Caco-2 (cell line): ENCODE results near the gene CACNA1G. TPM values are rescaled to one million over a fixed set of nuclear protein-coding genes. Genes with fewer than 3 reads are reported as not detected.
A peak's percentile ranks its signal among the peaks of the same experiment; 100 is the strongest.

Experiments used
- BruUV-seq: library from RNA; stranded (reverse); fragments of 400-500 nt; replicated peaks from 2 replicates; lab custom pipeline; 2021; lab: Mats Ljungman, UMichigan
- CTCF ChIA-PET: fragments of 300-600 bp; sonication (Branson Sonifier 250); formaldehyde crosslinking; loops from one replicate; lab custom pipeline; 2022; ENCODE audit warnings: antibody characterized with exemption; lab: Charles Lee
- POLR2A ChIA-PET: fragments of 300-600 bp; sonication (Branson Sonifier 250); formaldehyde crosslinking; loops from one replicate; lab custom pipeline; 2022; ENCODE audit warnings: antibody characterized with exemption; lab: Charles Lee
- DNase-seq, 2 experiments: peaks; one replicate each; pipeline versions ENCODE4 v3.0.0 to v3.0.0-alpha.2; 2020 to 2022
- H3K27me3 ChIP-seq: replicated peaks from 2 replicates; pipeline ENCODE4 v1.6.0; 2011; ENCODE audit warnings: low read length; ENCODE audit not compliant: control insufficient read depth, insufficient read depth
- H3K36me3 ChIP-seq: 2 replicates; pipeline ENCODE4 v1.5.1; 2011; ENCODE audit warnings: low read length; ENCODE audit not compliant: control insufficient read depth, insufficient read depth
- H3K4me1 ChIP-seq: fragments of 250-450 bp; sonication (Bioruptor Pico); 2 replicates; pipeline ENCODE4 v1.5.1; 2020; ENCODE audit warnings: mild to moderate bottlenecking
- H3K4me3 ChIP-seq: 2 replicates; pipeline ENCODE4 v1.5.1; 2011; ENCODE audit warnings: low read depth, mild to moderate bottlenecking, control low read depth, low read length
- H3K9me3 ChIP-seq: fragments of 250-450 bp; sonication (Bioruptor Pico); 2 replicates; pipeline ENCODE4 v1.5.1; 2020; ENCODE audit warnings: mild to moderate bottlenecking, moderate library complexity
- H3K27ac Mint-ChIP-seq: one replicate; pipeline ENCODE4 v1.8.0; 2022; ENCODE audit warnings: mixed read lengths; ENCODE audit not compliant: unreplicated experiment
- H3K27me3 Mint-ChIP-seq: one replicate; pipeline ENCODE4 v1.8.0; 2022; ENCODE audit warnings: mixed read lengths; ENCODE audit not compliant: insufficient read depth, unreplicated experiment
- H3K36me3 Mint-ChIP-seq: one replicate; pipeline ENCODE4 v1.8.0; 2022; ENCODE audit warnings: mild to moderate bottlenecking, mixed read lengths; ENCODE audit not compliant: insufficient read depth, unreplicated experiment
- H3K4me1 Mint-ChIP-seq: one replicate; pipeline ENCODE4 v1.8.0; 2022; ENCODE audit warnings: low read depth, mixed read lengths; ENCODE audit not compliant: unreplicated experiment
- H3K4me3 Mint-ChIP-seq: one replicate; pipeline ENCODE4 v1.8.0; 2022; ENCODE audit warnings: mild to moderate bottlenecking, moderate library complexity, mixed read lengths; ENCODE audit not compliant: unreplicated experiment
- H3K9me3 Mint-ChIP-seq: one replicate; pipeline ENCODE4 v1.8.0; 2022; ENCODE audit warnings: mixed read lengths; ENCODE audit not compliant: unreplicated experiment
- intact Hi-C: fragments of 100-400 bp; cut with micrococcal nuclease; formaldehyde crosslinking; loops from one replicate; pipeline ENCODE4 v1.10.0; 2022; ENCODE audit not compliant: unreplicated experiment
- total RNA-seq: library from RNA; stranded (reverse); gene quantifications from 2 replicates; pipeline ENCODE4 v1.2.3, GENCODE V29; 2022
- TF ChIP-seq, protein P1 (sequence below), 2 experiments: fragments of 200-600 bp in 1 of 2; IDR thresholded peaks; 1 replicate in 1 of 2; 2 replicates in 1 of 2; pipeline versions ENCODE4 v1.5.1 to v1.8.0; 2011 to 2022; ENCODE audit warnings: antibody characterized with exemption in 1 of 2, control low read depth in 1 of 2, inconsistent platforms in 1 of 2, low read depth in 1 of 2, low read length in 1 of 2, mild to moderate bottlenecking in 1 of 2, moderate library complexity in 1 of 2; ENCODE audit not compliant: insufficient read depth in 1 of 2, severe bottlenecking in 1 of 2, unreplicated experiment in 1 of 2

Gene CACNA1G
- total RNA-seq, 1 experiment from 2014 or later, result 1.4 TPM

DNA sequence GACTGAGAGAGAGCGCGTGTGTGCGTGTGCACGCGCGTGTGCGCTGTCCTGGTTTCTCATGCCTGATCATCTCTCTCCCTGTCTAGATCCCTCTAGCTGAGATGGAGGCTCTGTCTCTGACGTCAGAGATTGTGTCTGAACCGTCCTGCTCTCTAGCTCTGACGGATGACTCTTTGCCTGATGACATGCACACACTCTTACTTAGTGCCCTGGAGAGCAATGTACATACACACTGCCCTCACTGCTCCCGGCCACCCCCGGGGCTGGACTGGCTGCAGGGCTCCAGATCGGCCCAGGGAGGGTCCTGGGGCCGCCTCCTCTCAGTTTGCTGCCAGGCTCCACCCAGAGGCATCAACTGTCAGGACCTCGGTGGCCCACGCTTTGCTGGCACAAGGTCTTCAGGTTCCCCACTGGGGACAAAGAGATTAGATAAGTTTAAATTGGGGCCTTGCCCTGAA is 61.1 kb downstream of the CACNA1G start:
- ChIA-PET POLR2A (no interaction called here), CTCF (interaction anchor here (0.6 to 10.6 kb wide), 4 partner anchors 20 to 143 kb away, joined by 3 to 272 read pairs (median 5); partner anchors contain the start of genes CACNA1G and SPATA20)
- Mint-ChIP-seq H3K27ac (no peak overlapping the region), H3K36me3 (no peaks in the 10 kb centered on the region), H3K4me1 (peaks cover 7% of the 10 kb centered on the region), H3K9me3 (no peaks in the 10 kb centered on the region), H3K27me3 (no peaks in the 10 kb centered on the region), H3K4me3 (no peak overlapping the region)
- Histone ChIP-seq H3K4me3 (no peak overlapping the region), H3K9me3 (no peaks in the 10 kb centered on the region), H3K4me1 (peaks cover 10% of the 10 kb centered on the region), H3K36me3 (no peaks in the 10 kb centered on the region), H3K27me3 (no peaks in the 10 kb centered on the region)
- TF ChIP-seq, protein P1, sequence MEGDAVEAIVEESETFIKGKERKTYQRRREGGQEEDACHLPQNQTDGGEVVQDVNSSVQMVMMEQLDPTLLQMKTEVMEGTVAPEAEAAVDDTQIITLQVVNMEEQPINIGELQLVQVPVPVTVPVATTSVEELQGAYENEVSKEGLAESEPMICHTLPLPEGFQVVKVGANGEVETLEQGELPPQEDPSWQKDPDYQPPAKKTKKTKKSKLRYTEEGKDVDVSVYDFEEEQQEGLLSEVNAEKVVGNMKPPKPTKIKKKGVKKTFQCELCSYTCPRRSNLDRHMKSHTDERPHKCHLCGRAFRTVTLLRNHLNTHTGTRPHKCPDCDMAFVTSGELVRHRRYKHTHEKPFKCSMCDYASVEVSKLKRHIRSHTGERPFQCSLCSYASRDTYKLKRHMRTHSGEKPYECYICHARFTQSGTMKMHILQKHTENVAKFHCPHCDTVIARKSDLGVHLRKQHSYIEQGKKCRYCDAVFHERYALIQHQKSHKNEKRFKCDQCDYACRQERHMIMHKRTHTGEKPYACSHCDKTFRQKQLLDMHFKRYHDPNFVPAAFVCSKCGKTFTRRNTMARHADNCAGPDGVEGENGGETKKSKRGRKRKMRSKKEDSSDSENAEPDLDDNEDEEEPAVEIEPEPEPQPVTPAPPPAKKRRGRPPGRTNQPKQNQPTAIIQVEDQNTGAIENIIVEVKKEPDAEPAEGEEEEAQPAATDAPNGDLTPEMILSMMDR (IDR thresholded peaks at IDR 0.05; ENCODE audit: insufficient read depth in 1 of 2, low read depth in 1 of 2, low read length in 1 of 2, severe bottlenecking in 1 of 2, unreplicated experiment in 1 of 2), result no peak
- BruUV-seq, result no TSS peak
- intact Hi-C loops, result no loop called here
- DNase-seq, result no peak

DNA sequence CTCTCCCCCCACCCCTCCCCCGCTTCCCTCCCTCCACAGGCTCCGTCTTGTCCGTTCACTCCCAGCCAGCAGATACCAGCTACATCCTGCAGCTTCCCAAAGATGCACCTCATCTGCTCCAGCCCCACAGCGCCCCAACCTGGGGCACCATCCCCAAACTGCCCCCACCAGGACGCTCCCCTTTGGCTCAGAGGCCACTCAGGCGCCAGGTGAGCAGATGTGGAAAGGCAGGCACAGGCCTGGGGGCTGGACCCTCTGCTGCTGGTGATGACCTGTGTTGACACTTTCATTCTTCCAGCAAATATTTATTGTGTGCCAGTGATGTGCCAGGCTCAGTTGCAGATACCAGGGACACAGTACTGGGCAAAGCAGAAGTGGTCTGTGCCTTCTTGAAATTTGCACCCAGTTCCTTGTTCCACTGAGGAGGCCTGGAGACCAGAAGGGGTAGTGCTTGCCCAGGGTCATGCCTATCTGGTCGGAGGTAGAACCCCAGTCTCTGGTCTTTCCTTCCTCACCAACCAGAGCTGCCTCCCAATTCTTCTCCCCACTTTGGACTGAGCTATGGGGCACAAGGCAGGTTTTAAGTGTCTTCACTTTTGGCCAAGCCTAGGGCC is 63.9 kb downstream of the CACNA1G start:
- POLR2A ChIA-PET, result no interaction called here
- Mint-ChIP-seq H3K9me3 (no peaks in the 10 kb centered on the region), H3K4me3 (no peak overlapping the region), H3K4me1 (peaks cover 23% of the 10 kb centered on the region), H3K27me3 (no peaks in the 10 kb centered on the region), H3K27ac (no peak overlapping the region), H3K36me3 (peaks cover 5% of the 10 kb centered on the region)
- Histone ChIP-seq H3K4me1 (peaks cover 31% of the 10 kb centered on the region), H3K9me3 (no peaks in the 10 kb centered on the region), H3K36me3 (no peaks in the 10 kb centered on the region), H3K4me3 (no peak overlapping the region), H3K27me3 (no peaks in the 10 kb centered on the region)
- DNase-seq, result no peak
- CTCF ChIA-PET, result interaction anchor here (0.6 to 10.6 kb wide), 12 partner anchors 12 to 81 kb away, joined by 3 to 272 read pairs (median 6); partner anchors contain the start of genes CACNA1G and SPATA20
- BruUV-seq, result no TSS peak
- TF ChIP-seq, protein P1 (IDR thresholded peaks at IDR 0.05; ENCODE audit: insufficient read depth in 1 of 2, low read depth in 1 of 2, low read length in 1 of 2, severe bottlenecking in 1 of 2, unreplicated experiment in 1 of 2), result no peak
- intact Hi-C loops, result no loop called here

DNA sequence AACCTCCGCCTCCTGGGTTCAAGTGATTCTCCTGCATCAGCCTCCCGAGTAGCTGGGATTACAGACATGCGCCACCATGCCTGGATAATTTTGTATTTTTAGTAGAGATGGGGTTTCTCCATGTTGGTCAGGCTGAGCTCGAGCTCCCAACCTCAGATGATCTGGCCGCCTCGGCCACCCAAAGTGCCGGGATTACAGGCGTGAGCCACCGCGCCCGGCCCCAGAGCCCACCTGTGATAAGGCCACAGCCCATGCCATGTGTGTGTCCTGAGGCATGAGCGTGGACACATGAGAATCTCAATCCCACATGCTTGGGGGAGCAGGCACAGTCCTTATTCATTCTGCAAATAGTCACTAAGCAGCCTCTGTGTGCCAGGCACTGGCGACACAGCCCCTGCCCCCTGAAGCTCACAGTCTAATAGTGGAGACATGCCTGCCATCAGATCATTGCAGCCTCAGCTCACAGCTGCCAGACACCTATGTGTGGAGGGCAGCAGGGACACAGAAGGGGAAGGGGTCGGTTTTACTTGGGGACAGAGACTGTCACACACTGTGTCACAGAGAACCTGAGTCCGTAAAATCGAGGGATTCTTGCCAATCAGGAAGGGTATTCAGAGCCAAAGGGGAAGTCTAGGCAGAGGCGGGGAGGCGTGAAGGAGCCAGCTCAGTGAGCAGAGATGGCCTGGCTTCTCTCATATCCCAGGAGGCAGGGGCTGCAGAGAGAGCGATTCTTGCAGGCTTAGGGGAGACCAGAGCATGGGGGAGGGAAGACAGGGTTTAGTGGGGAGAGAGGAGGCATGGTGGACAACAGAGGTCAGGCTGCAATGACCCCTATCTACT is 64.7 kb downstream of the CACNA1G start:
- ChIA-PET CTCF (interaction anchor here (0.6 to 10.6 kb wide), 41 partner anchors 8 to 339 kb away, joined by 3 to 272 read pairs (median 5); partner anchors contain the start of genes CACNA1G, LRRC59 and SPATA20), POLR2A (interaction anchor here (0.5 to 1.1 kb wide), 3 partner anchors 11 to 82 kb away, joined by 3 to 7 read pairs (median 4); no protein-coding TSS in a partner anchor)
- H3K4me1 Mint-ChIP-seq, result peaks cover 24% of the 10 kb centered on the region
- H3K27me3 Mint-ChIP-seq, result no peaks in the 10 kb centered on the region
- peak overlapping the region; percentile 0 for H3K27ac Mint-ChIP-seq
- no peak for DNase-seq
- peaks cover 31% of the 10 kb centered on the region for H3K4me1 ChIP-seq
- H3K9me3 ChIP-seq, result no peaks in the 10 kb centered on the region
- H3K36me3 ChIP-seq, result no peaks in the 10 kb centered on the region
- no peak overlapping the region for H3K4me3 ChIP-seq
- H3K27me3 ChIP-seq, result no peaks in the 10 kb centered on the region
- intact Hi-C loops, result no loop called here
- H3K9me3 Mint-ChIP-seq, result no peaks in the 10 kb centered on the region
- peaks cover 5% of the 10 kb centered on the region for H3K36me3 Mint-ChIP-seq
- no TSS peak for BruUV-seq
- no peak overlapping the region for H3K4me3 Mint-ChIP-seq
- TF ChIP-seq, protein P1 (IDR thresholded peaks at IDR 0.05; ENCODE audit: insufficient read depth in 1 of 2, low read depth in 1 of 2, low read length in 1 of 2, severe bottlenecking in 1 of 2, unreplicated experiment in 1 of 2), result no peak
